Thyroid gland (tissue), 4 donors: ENCODE measurements around the gene RAB44.

Experiments
- CTCF ChIP-seq, 6 experiments: fragments of 200-600 bp in 3 of 6; fragments of 450-650 bp in 3 of 6; sonication (generic) in 3 of 6; IDR thresholded peaks; one replicate each; pipeline ENCODE4 v1.5.1; 2016 to 2019; ENCODE audit warnings: antibody characterized with exemption in 6 of 6, mild to moderate bottlenecking in 2 of 6, inconsistent platforms in 1 of 6, moderate library complexity in 1 of 6
- POLR2A ChIP-seq, 2 donors: fragments of 450-650 bp; IDR thresholded peaks; one replicate each; pipeline ENCODE4 v1.6.1; 2017; ENCODE audit warnings: antibody characterized with exemption in 2 of 2, mild to moderate bottlenecking in 2 of 2, moderate library complexity in 1 of 2

DNA sequence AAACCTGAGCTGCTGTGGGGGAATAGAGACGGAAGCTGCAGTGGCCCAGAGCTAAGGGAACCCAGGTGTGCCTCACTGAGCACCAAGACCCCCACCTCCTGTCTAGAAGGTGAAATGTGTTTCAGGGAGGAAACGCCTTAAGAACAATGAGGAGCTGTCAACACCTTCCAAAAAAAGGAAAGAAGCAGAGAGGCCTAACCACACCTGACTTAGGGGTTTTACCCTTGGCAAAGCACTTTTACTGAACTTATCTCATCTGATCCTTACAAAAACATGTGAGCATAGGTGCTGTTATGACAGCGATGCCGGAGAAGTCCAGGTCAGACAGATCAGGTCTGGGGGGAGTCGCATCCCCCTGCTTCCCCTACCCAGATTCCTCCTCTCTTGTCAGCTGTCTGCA is 35.2 kb upstream of the RAB44 start:
- TF ChIP-seq CTCF (IDR thresholded peaks at IDR 0.05) (no peak), POLR2A (IDR thresholded peaks at IDR 0.05) (no peak)
